ENCODE results near the gene RASAL3.

Gene RASAL3

GRCh38 chr19:15402411-15403150 is 61.8 kb downstream of the RASAL3 start:
- Histone ChIP-seq H3K27me3 (ENCODE audit: insufficient read depth, poor library complexity, severe bottlenecking) (no peaks in the 10 kb centered on the region), H3K4me1 (ENCODE audit: insufficient read depth, poor library complexity, severe bottlenecking) (no peaks in the 10 kb centered on the region), H3K4me3 (ENCODE audit: severe bottlenecking) (no peak overlapping the region), H3K36me3 (ENCODE audit: low read depth) (peaks cover 69% of the 10 kb centered on the region), H3K9me3 (ENCODE audit: severe bottlenecking) (no peaks in the 10 kb centered on the region), H3K27ac (ENCODE audit: poor library complexity, severe bottlenecking) (no peak overlapping the region)
- ATAC-seq (ENCODE audit: low read depth) (no peak), DNase-seq (ENCODE audit: low spot score) (no peak)
- TF ChIP-seq, protein P1, sequence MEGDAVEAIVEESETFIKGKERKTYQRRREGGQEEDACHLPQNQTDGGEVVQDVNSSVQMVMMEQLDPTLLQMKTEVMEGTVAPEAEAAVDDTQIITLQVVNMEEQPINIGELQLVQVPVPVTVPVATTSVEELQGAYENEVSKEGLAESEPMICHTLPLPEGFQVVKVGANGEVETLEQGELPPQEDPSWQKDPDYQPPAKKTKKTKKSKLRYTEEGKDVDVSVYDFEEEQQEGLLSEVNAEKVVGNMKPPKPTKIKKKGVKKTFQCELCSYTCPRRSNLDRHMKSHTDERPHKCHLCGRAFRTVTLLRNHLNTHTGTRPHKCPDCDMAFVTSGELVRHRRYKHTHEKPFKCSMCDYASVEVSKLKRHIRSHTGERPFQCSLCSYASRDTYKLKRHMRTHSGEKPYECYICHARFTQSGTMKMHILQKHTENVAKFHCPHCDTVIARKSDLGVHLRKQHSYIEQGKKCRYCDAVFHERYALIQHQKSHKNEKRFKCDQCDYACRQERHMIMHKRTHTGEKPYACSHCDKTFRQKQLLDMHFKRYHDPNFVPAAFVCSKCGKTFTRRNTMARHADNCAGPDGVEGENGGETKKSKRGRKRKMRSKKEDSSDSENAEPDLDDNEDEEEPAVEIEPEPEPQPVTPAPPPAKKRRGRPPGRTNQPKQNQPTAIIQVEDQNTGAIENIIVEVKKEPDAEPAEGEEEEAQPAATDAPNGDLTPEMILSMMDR (IDR thresholded peaks at IDR 0.05; ENCODE audit: poor library complexity, severe bottlenecking): no peak

Measured in RWPE2 (cell line).